ENCODE results near the gene NFKB1.

GRCh38 chr4:102503301-102503746, 2.2 kb downstream of the NFKB1 start:
- TF ChIP-seq CTCF (IDR thresholded peaks at IDR 0.05) (no peak), POLR2A (IDR thresholded peaks at IDR 0.05) (no peak), POLR2AphosphoS5 (IDR thresholded peaks at IDR 0.05) (no peak)
